ENCODE measurements around the gene GRIN2A.

DNA sequence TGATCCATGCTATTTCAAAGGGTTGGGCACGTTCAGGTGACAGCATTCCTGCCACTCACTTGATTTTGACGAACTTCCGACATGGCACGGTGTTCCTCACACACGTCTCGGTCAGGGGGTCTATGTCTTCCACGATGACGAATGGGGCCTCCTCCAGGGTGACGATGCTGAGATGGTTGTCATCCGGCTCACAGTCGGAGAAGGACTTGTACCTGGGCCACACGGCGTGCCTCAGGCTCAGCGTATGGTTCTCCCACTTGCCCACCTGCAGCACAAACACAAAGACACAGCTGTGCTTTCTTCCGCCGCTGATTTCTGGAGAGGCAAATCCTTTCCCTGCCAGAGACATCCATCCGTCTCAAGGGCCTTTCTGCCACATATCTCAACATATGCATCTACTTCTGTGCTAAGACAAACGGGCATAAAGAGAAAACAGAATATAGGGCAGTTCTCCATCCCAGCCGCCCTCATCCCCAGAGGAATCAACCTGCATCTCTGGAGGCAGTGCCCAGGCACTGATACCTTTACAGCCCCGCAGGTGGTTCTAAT is 332.5 kb downstream of the GRIN2A start:
- TF ChIP-seq, protein P1, sequence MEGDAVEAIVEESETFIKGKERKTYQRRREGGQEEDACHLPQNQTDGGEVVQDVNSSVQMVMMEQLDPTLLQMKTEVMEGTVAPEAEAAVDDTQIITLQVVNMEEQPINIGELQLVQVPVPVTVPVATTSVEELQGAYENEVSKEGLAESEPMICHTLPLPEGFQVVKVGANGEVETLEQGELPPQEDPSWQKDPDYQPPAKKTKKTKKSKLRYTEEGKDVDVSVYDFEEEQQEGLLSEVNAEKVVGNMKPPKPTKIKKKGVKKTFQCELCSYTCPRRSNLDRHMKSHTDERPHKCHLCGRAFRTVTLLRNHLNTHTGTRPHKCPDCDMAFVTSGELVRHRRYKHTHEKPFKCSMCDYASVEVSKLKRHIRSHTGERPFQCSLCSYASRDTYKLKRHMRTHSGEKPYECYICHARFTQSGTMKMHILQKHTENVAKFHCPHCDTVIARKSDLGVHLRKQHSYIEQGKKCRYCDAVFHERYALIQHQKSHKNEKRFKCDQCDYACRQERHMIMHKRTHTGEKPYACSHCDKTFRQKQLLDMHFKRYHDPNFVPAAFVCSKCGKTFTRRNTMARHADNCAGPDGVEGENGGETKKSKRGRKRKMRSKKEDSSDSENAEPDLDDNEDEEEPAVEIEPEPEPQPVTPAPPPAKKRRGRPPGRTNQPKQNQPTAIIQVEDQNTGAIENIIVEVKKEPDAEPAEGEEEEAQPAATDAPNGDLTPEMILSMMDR (IDR thresholded peaks at IDR 0.05; ENCODE audit: insufficient read depth, low read length), result no peak
- TF ChIP-seq, protein P2, sequence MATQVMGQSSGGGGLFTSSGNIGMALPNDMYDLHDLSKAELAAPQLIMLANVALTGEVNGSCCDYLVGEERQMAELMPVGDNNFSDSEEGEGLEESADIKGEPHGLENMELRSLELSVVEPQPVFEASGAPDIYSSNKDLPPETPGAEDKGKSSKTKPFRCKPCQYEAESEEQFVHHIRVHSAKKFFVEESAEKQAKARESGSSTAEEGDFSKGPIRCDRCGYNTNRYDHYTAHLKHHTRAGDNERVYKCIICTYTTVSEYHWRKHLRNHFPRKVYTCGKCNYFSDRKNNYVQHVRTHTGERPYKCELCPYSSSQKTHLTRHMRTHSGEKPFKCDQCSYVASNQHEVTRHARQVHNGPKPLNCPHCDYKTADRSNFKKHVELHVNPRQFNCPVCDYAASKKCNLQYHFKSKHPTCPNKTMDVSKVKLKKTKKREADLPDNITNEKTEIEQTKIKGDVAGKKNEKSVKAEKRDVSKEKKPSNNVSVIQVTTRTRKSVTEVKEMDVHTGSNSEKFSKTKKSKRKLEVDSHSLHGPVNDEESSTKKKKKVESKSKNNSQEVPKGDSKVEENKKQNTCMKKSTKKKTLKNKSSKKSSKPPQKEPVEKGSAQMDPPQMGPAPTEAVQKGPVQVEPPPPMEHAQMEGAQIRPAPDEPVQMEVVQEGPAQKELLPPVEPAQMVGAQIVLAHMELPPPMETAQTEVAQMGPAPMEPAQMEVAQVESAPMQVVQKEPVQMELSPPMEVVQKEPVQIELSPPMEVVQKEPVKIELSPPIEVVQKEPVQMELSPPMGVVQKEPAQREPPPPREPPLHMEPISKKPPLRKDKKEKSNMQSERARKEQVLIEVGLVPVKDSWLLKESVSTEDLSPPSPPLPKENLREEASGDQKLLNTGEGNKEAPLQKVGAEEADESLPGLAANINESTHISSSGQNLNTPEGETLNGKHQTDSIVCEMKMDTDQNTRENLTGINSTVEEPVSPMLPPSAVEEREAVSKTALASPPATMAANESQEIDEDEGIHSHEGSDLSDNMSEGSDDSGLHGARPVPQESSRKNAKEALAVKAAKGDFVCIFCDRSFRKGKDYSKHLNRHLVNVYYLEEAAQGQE (IDR thresholded peaks at IDR 0.05; ENCODE audit: insufficient replicate concordance, low read depth), result no peak

Measured in HL-60 (cell line).